GM12878 (cell line): ENCODE measurements around the gene CTIF.

Experiments
- ATF3 ChIP-seq: IDR thresholded peaks from 2 replicates; pipeline ENCODE4 v1.6.1; 2011; ENCODE audit warnings: low read depth, mild to moderate bottlenecking, low read length, moderate library complexity, borderline replicate concordance; ENCODE audit errors: extremely low read depth
- BHLHE40 ChIP-seq, 2 experiments: fragments of 450-650 bp in 1 of 2; IDR thresholded peaks; 2 replicates each; pipeline ENCODE4 v1.6.1; 2011 to 2017; ENCODE audit warnings: low read depth in 2 of 2, borderline replicate concordance in 1 of 2, improper control_type of control experiment in 1 of 2, low read length in 1 of 2, mild to moderate bottlenecking in 1 of 2
- CEBPB ChIP-seq, 2 experiments: fragments of 150-350 bp in 1 of 2; IDR thresholded peaks; 2 replicates each; pipeline ENCODE4 v1.6.1; 2012 to 2014; ENCODE audit warnings: low read depth in 2 of 2, low read length in 2 of 2, borderline replicate concordance in 1 of 2, inconsistent platforms in 1 of 2
- EZH2 ChIP-seq: IDR thresholded peaks from 2 replicates; pipeline ENCODE4 v1.6.1; 2012; ENCODE audit warnings: low read depth, mild to moderate bottlenecking, control low read depth, inconsistent platforms, low read length, borderline replicate concordance; ENCODE audit not compliant: control insufficient read depth
- GABPA ChIP-seq: IDR thresholded peaks from 2 replicates; pipeline ENCODE4 v1.6.1; 2014; ENCODE audit warnings: antibody characterized with exemption, low read depth, mild to moderate bottlenecking, inconsistent platforms
- HCFC1 ChIP-seq: fragments of 150-350 bp; IDR thresholded peaks from 2 replicates; pipeline ENCODE4 v1.6.1; 2014; ENCODE audit warnings: low read length
- HDAC2 ChIP-seq: fragments of 200-600 bp; sonication (generic); IDR thresholded peaks from 2 replicates; pipeline ENCODE4 v1.6.1; 2017
- PAX8 ChIP-seq: fragments of 450-650 bp; IDR thresholded peaks from 2 replicates; pipeline ENCODE4 v1.6.1; 2017; ENCODE audit warnings: mild to moderate bottlenecking, moderate library complexity
- REST ChIP-seq: IDR thresholded peaks from 2 replicates; pipeline ENCODE4 v1.6.1; 2012; ENCODE audit warnings: mild to moderate bottlenecking, low read depth, low read length
- ZBTB33 ChIP-seq: fragments of 450-650 bp; IDR thresholded peaks from 2 replicates; pipeline ENCODE4 v1.6.1; 2017; ENCODE audit warnings: mild to moderate bottlenecking
- ZNF207 ChIP-seq: fragments of 450-650 bp; IDR thresholded peaks from 2 replicates; pipeline ENCODE4 v1.6.1; 2014; ENCODE audit warnings: antibody characterized with exemption, mild to moderate bottlenecking, borderline replicate concordance
- ZNF274 ChIP-seq: IDR thresholded peaks from one replicate; pipeline ENCODE4 v1.8.0; 2011; ENCODE audit not compliant: insufficient read length, insufficient read depth
- TF ChIP-seq, protein P1 (sequence below), 3 experiments: IDR thresholded peaks in 2 of 3; conservative IDR thresholded peaks in 1 of 3; 2 replicates each; pipeline ENCODE4 v1.5.1; 2011; ENCODE audit warnings: low read depth in 3 of 3, low read length in 3 of 3, mild to moderate bottlenecking in 3 of 3, control low read depth in 2 of 3, moderate library complexity in 2 of 3, inconsistent platforms in 1 of 3, mixed read lengths in 1 of 3; ENCODE audit not compliant: control insufficient read depth in 2 of 3, insufficient read depth in 1 of 3; ENCODE audit errors: extremely low read depth in 1 of 3

- TF ChIP-seq, protein P1, sequence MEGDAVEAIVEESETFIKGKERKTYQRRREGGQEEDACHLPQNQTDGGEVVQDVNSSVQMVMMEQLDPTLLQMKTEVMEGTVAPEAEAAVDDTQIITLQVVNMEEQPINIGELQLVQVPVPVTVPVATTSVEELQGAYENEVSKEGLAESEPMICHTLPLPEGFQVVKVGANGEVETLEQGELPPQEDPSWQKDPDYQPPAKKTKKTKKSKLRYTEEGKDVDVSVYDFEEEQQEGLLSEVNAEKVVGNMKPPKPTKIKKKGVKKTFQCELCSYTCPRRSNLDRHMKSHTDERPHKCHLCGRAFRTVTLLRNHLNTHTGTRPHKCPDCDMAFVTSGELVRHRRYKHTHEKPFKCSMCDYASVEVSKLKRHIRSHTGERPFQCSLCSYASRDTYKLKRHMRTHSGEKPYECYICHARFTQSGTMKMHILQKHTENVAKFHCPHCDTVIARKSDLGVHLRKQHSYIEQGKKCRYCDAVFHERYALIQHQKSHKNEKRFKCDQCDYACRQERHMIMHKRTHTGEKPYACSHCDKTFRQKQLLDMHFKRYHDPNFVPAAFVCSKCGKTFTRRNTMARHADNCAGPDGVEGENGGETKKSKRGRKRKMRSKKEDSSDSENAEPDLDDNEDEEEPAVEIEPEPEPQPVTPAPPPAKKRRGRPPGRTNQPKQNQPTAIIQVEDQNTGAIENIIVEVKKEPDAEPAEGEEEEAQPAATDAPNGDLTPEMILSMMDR (IDR thresholded peaks at IDR 0.05 in 2 of 3, conservative IDR thresholded peaks at IDR 0.05 in 1 of 3; ENCODE audit: control insufficient read depth in 2 of 3, extremely low read depth in 1 of 3, insufficient read depth in 1 of 3, low read depth in 3 of 3, low read length in 3 of 3): no peak
- TF ChIP-seq ZNF274 (no peak), BHLHE40 (IDR thresholded peaks at IDR 0.05; ENCODE audit: borderline replicate concordance in 1 of 2, low read depth in 2 of 2, low read length in 1 of 2) (no peak), GABPA (no peak), ZBTB33 (no peak), REST (no peak), HDAC2 (no peak), EZH2 (no peak), CEBPB (IDR thresholded peaks at IDR 0.05; ENCODE audit: borderline replicate concordance in 1 of 2, low read depth in 2 of 2, low read length in 2 of 2) (no peak), HCFC1 (no peak), ATF3 (no peak), ZNF207 (no peak), PAX8 (no peak)
Observed at GRCh38 chr18:48570313-48570712, 31.5 kb downstream of the CTIF start.
